GM12878 (cell line): Measurements from ENCODE around the gene MAP3K4.

Experiments used
- CBX5 ChIP-seq: sonication (generic); IDR thresholded peaks from 2 replicates; pipeline ENCODE4 v1.6.1; 2016; ENCODE audit warnings: low read depth, moderate library complexity, mild to moderate bottlenecking, inconsistent platforms
- CREB1 ChIP-seq: IDR thresholded peaks from 2 replicates; pipeline ENCODE4 v1.6.1; 2012; ENCODE audit warnings: low read depth, mild to moderate bottlenecking, inconsistent platforms
- ESRRA ChIP-seq: IDR thresholded peaks from 2 replicates; pipeline ENCODE4 v1.6.1; 2012; ENCODE audit warnings: mild to moderate bottlenecking, low read length, improper control_type of control experiment
- FOXM1 ChIP-seq: IDR thresholded peaks from 2 replicates; pipeline ENCODE4 v1.6.1; 2012; ENCODE audit warnings: low read depth, mild to moderate bottlenecking, inconsistent platforms, low read length, moderate library complexity
- IKZF1 ChIP-seq: fragments of 450-650 bp; conservative IDR thresholded peaks from 2 replicates; pipeline ENCODE4 v1.6.1; 2017; ENCODE audit warnings: antibody characterized with exemption, mild to moderate bottlenecking
- MXI1 ChIP-seq: fragments of 150-350 bp; IDR thresholded peaks from 2 replicates; pipeline ENCODE4 v1.6.1; 2011; ENCODE audit warnings: low read depth, mild to moderate bottlenecking, inconsistent platforms, low read length, improper control_type of control experiment
- NFIC ChIP-seq: IDR thresholded peaks from 2 replicates; pipeline ENCODE4 v1.6.1; 2012; ENCODE audit warnings: low read depth, mild to moderate bottlenecking, inconsistent platforms, low read length, moderate library complexity
- NKRF ChIP-seq: fragments of 450-650 bp; conservative IDR thresholded peaks from 2 replicates; pipeline ENCODE4 v1.6.1; 2017; ENCODE audit warnings: mild to moderate bottlenecking, moderate library complexity
- POLR2A ChIP-seq: IDR thresholded peaks from 2 replicates; pipeline ENCODE4 v1.6.1; 2011; ENCODE audit warnings: low read depth, mild to moderate bottlenecking, low read length
- POLR2AphosphoS5 ChIP-seq: IDR thresholded peaks from 2 replicates; pipeline ENCODE4 v1.6.1; 2011; ENCODE audit warnings: mild to moderate bottlenecking, low read length, inconsistent platforms
- SPI1 ChIP-seq: IDR thresholded peaks from 2 replicates; pipeline ENCODE4 v1.6.1; 2011; ENCODE audit warnings: low read depth, mild to moderate bottlenecking, low read length, moderate library complexity, borderline replicate concordance; ENCODE audit not compliant: insufficient read depth
- ZNF622 ChIP-seq: fragments of 450-650 bp; IDR thresholded peaks from 2 replicates; pipeline ENCODE4 v1.6.1; 2017; ENCODE audit warnings: mild to moderate bottlenecking, inconsistent platforms
- ZZZ3 ChIP-seq: IDR thresholded peaks from 2 replicates; pipeline ENCODE4 v1.6.1; 2011; ENCODE audit warnings: low read depth; ENCODE audit not compliant: control insufficient read depth, insufficient read length
- TF ChIP-seq, protein P1 (sequence below), 3 experiments: IDR thresholded peaks in 2 of 3; conservative IDR thresholded peaks in 1 of 3; 2 replicates each; pipeline ENCODE4 v1.5.1; 2011; ENCODE audit warnings: low read depth in 3 of 3, low read length in 3 of 3, mild to moderate bottlenecking in 3 of 3, control low read depth in 2 of 3, moderate library complexity in 2 of 3, inconsistent platforms in 1 of 3, mixed read lengths in 1 of 3; ENCODE audit not compliant: control insufficient read depth in 2 of 3, insufficient read depth in 1 of 3; ENCODE audit errors: extremely low read depth in 1 of 3

DNA sequence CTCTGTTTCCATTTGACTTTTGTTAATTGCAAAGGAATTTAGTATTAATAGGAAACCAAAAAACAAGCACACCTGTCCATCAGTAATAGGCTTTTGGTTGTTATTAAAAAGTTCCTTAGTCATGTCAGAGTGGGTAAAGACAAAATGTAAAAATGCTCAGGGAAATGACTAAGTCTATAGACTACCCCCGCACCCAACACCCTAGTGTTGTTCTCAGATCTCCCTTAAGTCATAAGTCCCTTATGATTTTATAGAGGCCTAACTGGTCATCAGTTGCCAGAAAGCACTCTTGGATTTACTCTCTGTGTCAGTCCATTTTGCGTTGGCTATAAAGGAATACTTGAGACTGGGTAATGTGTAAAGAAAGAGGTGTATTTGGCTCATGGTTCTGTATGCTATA is 52.8 kb downstream of the MAP3K4 start:
- TF ChIP-seq, protein P1, sequence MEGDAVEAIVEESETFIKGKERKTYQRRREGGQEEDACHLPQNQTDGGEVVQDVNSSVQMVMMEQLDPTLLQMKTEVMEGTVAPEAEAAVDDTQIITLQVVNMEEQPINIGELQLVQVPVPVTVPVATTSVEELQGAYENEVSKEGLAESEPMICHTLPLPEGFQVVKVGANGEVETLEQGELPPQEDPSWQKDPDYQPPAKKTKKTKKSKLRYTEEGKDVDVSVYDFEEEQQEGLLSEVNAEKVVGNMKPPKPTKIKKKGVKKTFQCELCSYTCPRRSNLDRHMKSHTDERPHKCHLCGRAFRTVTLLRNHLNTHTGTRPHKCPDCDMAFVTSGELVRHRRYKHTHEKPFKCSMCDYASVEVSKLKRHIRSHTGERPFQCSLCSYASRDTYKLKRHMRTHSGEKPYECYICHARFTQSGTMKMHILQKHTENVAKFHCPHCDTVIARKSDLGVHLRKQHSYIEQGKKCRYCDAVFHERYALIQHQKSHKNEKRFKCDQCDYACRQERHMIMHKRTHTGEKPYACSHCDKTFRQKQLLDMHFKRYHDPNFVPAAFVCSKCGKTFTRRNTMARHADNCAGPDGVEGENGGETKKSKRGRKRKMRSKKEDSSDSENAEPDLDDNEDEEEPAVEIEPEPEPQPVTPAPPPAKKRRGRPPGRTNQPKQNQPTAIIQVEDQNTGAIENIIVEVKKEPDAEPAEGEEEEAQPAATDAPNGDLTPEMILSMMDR (IDR thresholded peaks at IDR 0.05 in 2 of 3, conservative IDR thresholded peaks at IDR 0.05 in 1 of 3; ENCODE audit: control insufficient read depth in 2 of 3, extremely low read depth in 1 of 3, insufficient read depth in 1 of 3, low read depth in 3 of 3, low read length in 3 of 3): no peak
- TF ChIP-seq ZZZ3 (no peak), CREB1 (no peak), POLR2AphosphoS5 (no peak), ZNF622 (no peak), FOXM1 (no peak), ESRRA (no peak), NKRF (no peak), NFIC (no peak), MXI1 (no peak), POLR2A (no peak), IKZF1 (no peak), SPI1 (no peak), CBX5 (no peak)
